DND-41 (cell line): ENCODE measurements around the gene AMZ2.

ENCODE experiments used
- ATAC-seq: fragments of 200-7000 bp; cut with Tn5 transposase; 3 replicates; pipeline ENCODE4 v1.9.1; 2021; ENCODE audit warnings: low read depth; ENCODE audit not compliant: insufficient read depth
- DNase-seq: peaks from one replicate; pipeline ENCODE4 v3.0.0-alpha.2; 2020
- H2AFZ ChIP-seq: 2 replicates; pipeline ENCODE4 v1.6.0; 2012; ENCODE audit warnings: low read depth, low read length
- H3K27ac ChIP-seq: 2 replicates; pipeline ENCODE4 v1.5.1; 2012; ENCODE audit warnings: low read length, inconsistent platforms
- H3K27me3 ChIP-seq: fragments of 200-600 bp; sonication (generic); 2 replicates; pipeline ENCODE4 v1.6.0; 2012; ENCODE audit warnings: low read length, mild to moderate bottlenecking, inconsistent platforms; ENCODE audit not compliant: insufficient read depth, poor library complexity
- H3K36me3 ChIP-seq: 2 replicates; pipeline ENCODE4 v1.5.1; 2012; ENCODE audit warnings: low read length, inconsistent platforms; ENCODE audit not compliant: insufficient read depth
- H3K4me1 ChIP-seq: 2 replicates; pipeline ENCODE4 v1.5.1; 2012; ENCODE audit warnings: mild to moderate bottlenecking, low read length; ENCODE audit not compliant: insufficient read depth
- H3K4me2 ChIP-seq: 2 replicates; pipeline ENCODE4 v1.6.0; 2012; ENCODE audit warnings: mild to moderate bottlenecking, moderate library complexity, low read length, inconsistent platforms; ENCODE audit not compliant: insufficient read depth
- H3K4me3 ChIP-seq, 2 experiments: fragments of 200-600 bp in 1 of 2; shearing (Covaris generic) in 1 of 2; 2 replicates each; pipeline ENCODE4 v1.5.1; 2012 to 2016; ENCODE audit warnings: inconsistent platforms in 2 of 2, low read length in 2 of 2, mild to moderate bottlenecking in 2 of 2, low read depth in 1 of 2, moderate library complexity in 1 of 2
- H3K79me2 ChIP-seq: 2 replicates; pipeline ENCODE4 v1.6.0; 2012; ENCODE audit warnings: low read length, inconsistent platforms; ENCODE audit not compliant: insufficient read depth
- H3K9ac ChIP-seq: 2 replicates; pipeline ENCODE4 v1.6.0; 2012; ENCODE audit warnings: low read depth, mild to moderate bottlenecking, inconsistent platforms, low read length, moderate library complexity
- H3K9me3 ChIP-seq: 2 replicates; pipeline ENCODE4 v1.5.1; 2012; ENCODE audit warnings: low read length, moderate library complexity, mild to moderate bottlenecking, inconsistent platforms; ENCODE audit not compliant: insufficient read depth, severe bottlenecking
- H4K20me1 ChIP-seq: 2 replicates; pipeline ENCODE4 v1.6.0; 2012; ENCODE audit warnings: low read length; ENCODE audit not compliant: insufficient read depth
- EZH2 ChIP-seq: IDR thresholded peaks from 3 replicates; pipeline ENCODE4 v1.6.1; 2012; ENCODE audit warnings: borderline replicate concordance, low read depth, mild to moderate bottlenecking, moderate library complexity, low read length, inconsistent platforms; ENCODE audit not compliant: severe bottlenecking
- TF ChIP-seq, protein P1 (sequence below): IDR thresholded peaks from 2 replicates; pipeline ENCODE4 v1.5.1; 2012; ENCODE audit warnings: borderline replicate concordance, low read length, moderate library complexity, mild to moderate bottlenecking; ENCODE audit not compliant: poor library complexity, severe bottlenecking; ENCODE audit errors: extremely low read depth

Gene AMZ2

GRCh38 chr17:68288375-68288774 lies 40.5 kb downstream of the AMZ2 start:
- Histone ChIP-seq H3K4me2 (no peak overlapping the region), H4K20me1 (no peaks in the 10 kb centered on the region), H3K9ac (no peak overlapping the region), H3K9me3 (no peaks in the 10 kb centered on the region), H3K36me3 (no peaks in the 10 kb centered on the region), H3K4me1 (peaks cover 37% of the 10 kb centered on the region), H3K27ac (peak overlapping the region; percentile 1; the same call in 1 of the 2 replicates), H2AFZ (no peak overlapping the region), H3K27me3 (no peaks in the 10 kb centered on the region), H3K79me2 (peaks cover 40% of the 10 kb centered on the region), H3K4me3 (no peak overlapping the region)
- TF ChIP-seq, protein P1, sequence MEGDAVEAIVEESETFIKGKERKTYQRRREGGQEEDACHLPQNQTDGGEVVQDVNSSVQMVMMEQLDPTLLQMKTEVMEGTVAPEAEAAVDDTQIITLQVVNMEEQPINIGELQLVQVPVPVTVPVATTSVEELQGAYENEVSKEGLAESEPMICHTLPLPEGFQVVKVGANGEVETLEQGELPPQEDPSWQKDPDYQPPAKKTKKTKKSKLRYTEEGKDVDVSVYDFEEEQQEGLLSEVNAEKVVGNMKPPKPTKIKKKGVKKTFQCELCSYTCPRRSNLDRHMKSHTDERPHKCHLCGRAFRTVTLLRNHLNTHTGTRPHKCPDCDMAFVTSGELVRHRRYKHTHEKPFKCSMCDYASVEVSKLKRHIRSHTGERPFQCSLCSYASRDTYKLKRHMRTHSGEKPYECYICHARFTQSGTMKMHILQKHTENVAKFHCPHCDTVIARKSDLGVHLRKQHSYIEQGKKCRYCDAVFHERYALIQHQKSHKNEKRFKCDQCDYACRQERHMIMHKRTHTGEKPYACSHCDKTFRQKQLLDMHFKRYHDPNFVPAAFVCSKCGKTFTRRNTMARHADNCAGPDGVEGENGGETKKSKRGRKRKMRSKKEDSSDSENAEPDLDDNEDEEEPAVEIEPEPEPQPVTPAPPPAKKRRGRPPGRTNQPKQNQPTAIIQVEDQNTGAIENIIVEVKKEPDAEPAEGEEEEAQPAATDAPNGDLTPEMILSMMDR: no peak
- no peak for TF ChIP-seq EZH2
- ATAC-seq (no peak), DNase-seq (no peak)

DNA sequence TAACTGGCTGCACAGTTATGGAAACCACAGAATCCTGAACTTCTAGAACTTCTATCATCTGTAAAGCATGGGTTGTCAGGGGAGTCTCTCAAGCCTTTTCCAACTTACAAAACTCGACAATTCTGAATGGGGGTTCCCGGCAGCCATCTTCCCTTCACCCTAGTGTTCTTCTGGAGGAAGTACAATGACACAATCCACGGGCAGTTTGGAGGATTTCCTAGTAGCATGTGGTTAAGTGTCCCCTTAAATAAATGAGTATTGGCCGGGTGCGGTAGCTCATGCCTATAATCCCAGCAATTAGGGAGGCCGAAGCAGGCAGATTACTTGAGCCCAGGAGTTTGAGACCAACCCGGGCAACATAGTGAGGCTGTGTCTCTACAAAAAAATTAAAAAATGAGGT lies 41.0 kb downstream of the AMZ2 start:
- Histone ChIP-seq H3K79me2 (peaks cover 44% of the 10 kb centered on the region), H4K20me1 (no peaks in the 10 kb centered on the region), H3K4me2 (peak overlapping the region; percentile 81; the same call in 1 of the 2 replicates), H3K27me3 (no peaks in the 10 kb centered on the region), H3K4me3 (no peak overlapping the region), H3K36me3 (no peaks in the 10 kb centered on the region), H3K9me3 (no peaks in the 10 kb centered on the region), H3K9ac (no peak overlapping the region), H2AFZ (no peak overlapping the region), H3K4me1 (peaks cover 41% of the 10 kb centered on the region), H3K27ac (peak overlapping the region; percentile 1; the same call in 1 of the 2 replicates)
- ATAC-seq (no peak), DNase-seq (no peak)
- TF ChIP-seq EZH2: no peak
- TF ChIP-seq, protein P1: no peak

GRCh38 chr17:68289473-68289872 lies 41.6 kb downstream of the AMZ2 start:
- Histone ChIP-seq H3K36me3 (no peaks in the 10 kb centered on the region), H3K9ac (peak overlapping the region; percentile 89), H4K20me1 (no peaks in the 10 kb centered on the region), H3K4me2 (peak overlapping the region; percentile 81), H2AFZ (no peak overlapping the region), H3K9me3 (no peaks in the 10 kb centered on the region), H3K79me2 (peaks cover 45% of the 10 kb centered on the region), H3K4me3 (peak overlapping the region in 1 of 2 experiments; percentile 67; a peak in 1 of 4 replicates), H3K27ac (peak overlapping the region; percentile 93; the same call in 1 of the 2 replicates), H3K4me1 (peaks cover 48% of the 10 kb centered on the region), H3K27me3 (no peaks in the 10 kb centered on the region)
- DNase-seq (no peak), ATAC-seq (no peak)
- TF ChIP-seq EZH2: no peak
- TF ChIP-seq, protein P1: no peak
